GM19193 (cell line): ENCODE measurements around the gene MZT2B.
"Not testable (repeated sequence)": the region's sequence is repeated elsewhere in the genome, so short reads cannot be mapped to it uniquely, and the experiment has no call there.

ENCODE experiments used
- POLR2A ChIP-seq: IDR thresholded peaks from 4 replicates; pipeline ENCODE4 v1.6.1; 2011; ENCODE audit not compliant: insufficient read depth, insufficient read length; ENCODE audit errors: extremely low read depth

The MZT2B gene, protein sequence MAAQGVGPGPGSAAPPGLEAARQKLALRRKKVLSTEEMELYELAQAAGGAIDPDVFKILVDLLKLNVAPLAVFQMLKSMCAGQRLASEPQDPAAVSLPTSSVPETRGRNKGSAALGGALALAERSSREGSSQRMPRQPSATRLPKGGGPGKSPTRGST

DNA sequence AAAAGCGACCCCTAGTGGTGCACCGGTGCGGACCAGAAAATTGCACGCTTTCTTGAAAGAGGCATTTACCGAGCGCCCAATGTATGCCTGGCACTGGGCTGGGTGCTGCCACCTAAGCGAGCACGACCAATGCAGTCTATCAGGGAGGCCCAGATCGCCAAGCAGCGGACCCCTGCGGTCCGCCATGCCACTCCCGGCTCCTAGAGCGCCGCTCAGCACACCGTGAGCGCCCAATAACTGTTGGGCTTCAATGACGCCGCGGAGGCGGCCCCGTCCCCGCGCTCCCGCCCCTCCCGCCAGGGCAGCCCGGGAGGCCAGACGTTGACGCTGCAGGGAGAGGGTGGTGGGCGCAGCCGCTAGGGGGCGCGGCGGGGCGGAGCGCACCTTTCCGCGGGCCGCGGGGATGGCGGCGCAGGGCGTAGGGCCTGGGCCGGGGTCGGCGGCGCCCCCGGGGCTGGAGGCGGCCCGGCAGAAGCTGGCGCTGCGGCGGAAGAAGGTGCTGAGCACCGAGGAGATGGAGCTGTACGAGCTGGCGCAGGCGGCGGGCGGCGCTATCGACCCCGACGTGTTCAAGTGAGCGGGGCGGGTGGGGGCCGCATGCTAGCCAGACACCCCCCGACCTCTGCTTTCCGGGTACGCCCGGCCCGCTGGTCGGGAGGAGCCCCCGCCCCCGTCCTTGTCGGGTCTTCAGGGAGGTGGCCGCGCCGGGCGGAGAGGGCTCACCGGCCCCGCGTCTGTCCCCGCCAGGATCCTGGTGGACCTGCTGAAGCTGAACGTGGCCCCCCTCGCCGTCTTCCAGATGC lies at the start of gene MZT2B:
TSS of gene MZT2B (plus strand) at position 383 of the 803 bp plus-strand sequence. CDS start at position 404, 21 bp downstream.
- TF ChIP-seq POLR2A, result peak; percentile 71

DNA sequence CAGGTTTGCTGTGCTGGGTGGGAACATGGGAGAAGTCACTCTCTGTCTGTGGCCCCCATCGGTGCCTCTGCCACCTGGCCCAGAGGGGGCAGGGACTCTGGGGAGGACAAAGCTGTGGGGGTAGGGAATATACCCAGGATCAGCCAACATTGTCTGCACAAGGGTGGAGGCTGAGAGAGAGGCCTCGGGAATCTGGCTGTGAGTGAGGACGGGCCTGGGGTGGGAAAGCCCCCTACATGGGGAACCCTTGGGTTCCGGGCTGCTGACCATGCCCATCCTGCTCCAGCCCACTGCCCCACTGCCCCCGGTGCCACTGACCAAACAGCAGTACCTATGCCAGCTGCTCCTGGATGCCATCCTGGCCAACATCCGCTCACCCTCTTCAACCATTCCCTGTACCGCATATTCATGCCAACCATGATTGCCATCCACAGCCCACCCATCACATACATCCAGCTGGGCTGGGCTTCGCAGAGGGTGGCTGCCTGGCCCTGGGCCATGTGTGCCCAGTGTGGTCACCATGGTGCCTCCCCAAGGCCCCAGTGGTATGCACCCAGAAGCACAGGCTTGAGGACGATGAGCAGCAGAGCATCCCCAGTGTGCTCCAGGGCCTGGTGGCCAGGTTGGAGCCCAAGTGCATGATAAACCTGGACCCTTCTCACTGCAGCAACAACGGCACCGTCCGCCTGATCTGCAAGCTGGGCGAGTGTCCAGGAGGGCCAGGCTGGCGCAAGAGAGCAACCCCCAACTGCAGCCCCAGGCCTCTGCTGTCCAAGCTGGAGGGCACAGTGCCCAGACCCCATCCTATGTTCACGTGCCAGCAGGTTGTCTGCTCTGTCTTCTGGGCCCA lies 46.1 kb upstream of the MZT2B start:
- TF ChIP-seq POLR2A, result no peak

DNA sequence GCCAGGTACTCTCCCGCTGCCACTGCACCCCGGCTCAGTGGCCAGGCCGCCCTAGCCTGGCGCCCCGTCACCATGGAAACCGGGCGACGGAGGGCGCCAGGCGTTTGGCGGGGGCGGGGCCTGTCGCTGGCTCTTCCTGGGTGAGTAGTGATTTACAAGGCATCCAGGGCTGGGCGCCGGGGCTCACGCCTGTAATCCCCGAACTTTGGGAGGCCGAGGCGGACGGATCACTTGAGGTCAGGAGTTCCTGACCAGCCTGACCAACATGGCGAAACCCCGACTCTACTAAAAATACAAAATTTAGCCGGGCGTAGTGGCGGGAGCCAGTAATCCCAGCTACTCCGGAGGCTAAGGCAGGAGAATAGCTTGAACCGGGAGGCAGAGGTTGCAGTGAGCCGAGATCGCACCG lies 37.1 kb upstream of the MZT2B start, which contains the start of gene CCDC74B:
TSS of gene CCDC74B (minus strand) at position 107 of the 409 bp plus-strand sequence. CDS start 116 bp downstream, outside the sequence.
- TF ChIP-seq POLR2A, result not testable (repeated sequence)

DNA sequence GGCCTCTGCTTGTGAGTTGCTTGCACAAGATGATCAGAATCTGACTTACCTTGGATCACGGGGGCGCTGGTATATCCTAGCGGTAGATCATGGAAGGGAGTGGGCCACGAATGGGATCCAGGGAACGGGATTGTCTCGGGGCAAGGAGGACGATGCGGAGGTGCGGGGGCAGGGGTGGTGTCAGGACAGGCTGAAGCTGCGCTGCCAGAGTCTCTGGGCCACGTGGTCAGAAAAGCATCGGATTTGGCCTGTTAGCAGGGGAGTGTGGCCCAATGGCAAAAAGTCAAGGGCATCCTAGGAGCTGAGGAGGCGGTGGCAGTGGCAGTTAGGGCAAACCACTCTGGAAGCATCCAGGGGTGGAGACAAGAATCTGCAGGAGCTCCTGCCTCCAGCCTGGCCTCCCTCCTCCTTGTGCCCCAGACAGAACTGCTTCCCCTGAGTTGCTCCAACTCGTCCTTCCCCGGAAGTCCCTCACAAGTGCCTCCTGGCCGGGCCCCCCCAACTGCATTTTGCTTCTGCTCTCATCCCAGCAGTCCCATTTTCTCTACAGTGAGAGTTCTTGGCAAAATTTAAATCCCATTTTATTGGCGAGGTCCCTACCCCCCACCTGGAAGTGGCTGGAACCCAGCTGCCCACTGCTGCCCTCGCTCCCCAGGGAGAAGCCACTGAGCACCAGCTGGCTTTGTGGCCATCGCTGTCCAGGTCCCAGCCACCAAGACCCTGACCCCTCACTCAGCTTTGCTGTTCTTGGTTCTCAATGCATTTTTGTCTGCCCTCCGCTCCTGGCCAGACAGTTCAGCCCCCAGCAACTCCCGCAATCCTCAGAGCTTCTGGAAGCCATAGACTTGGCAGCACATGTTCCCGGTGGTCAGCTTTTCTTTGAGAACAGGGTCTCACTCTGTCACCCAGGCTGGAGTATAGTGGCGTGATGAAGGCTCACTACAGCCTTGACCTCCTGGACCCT lies 31.6 kb upstream of the MZT2B start:
- no peak for TF ChIP-seq POLR2A

DNA sequence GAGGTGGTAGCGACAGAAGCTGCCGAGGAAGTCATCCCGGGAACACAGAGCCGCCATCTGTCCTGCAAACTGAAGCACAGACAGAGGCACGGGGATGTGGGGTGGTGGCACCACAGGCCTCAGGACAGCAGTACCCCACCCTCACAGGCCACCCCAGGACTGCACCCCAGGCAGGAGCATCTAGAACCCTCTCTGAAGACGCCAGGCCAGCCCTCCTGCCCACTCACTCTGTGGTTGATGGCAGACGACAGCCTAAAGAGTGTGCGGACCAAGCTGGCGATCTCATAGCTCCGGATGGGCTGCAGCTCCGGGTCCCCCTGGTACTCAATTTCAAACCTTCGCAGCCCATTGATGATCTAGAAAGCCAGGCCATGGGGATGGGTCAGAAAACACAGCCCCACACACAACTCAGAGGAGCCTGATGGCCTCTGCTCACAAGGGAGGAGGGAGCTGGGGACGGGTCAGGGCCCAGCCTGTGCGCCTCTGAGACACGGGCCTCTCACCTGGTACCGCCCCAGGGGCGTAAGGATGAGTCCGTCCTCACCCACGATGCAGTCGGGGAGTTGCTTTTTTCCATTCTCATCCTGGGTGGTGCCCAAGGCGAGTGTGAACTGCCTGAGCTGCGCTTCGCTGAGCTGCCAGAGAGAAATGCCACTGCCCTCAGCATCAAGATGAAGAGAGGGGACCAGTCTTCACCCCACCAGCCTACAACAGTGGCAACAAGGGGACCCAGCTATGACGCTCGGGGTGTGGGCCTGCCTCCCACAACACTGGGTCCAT lies 29.1 kb upstream of the MZT2B start:
- TF ChIP-seq POLR2A, result no peak

DNA sequence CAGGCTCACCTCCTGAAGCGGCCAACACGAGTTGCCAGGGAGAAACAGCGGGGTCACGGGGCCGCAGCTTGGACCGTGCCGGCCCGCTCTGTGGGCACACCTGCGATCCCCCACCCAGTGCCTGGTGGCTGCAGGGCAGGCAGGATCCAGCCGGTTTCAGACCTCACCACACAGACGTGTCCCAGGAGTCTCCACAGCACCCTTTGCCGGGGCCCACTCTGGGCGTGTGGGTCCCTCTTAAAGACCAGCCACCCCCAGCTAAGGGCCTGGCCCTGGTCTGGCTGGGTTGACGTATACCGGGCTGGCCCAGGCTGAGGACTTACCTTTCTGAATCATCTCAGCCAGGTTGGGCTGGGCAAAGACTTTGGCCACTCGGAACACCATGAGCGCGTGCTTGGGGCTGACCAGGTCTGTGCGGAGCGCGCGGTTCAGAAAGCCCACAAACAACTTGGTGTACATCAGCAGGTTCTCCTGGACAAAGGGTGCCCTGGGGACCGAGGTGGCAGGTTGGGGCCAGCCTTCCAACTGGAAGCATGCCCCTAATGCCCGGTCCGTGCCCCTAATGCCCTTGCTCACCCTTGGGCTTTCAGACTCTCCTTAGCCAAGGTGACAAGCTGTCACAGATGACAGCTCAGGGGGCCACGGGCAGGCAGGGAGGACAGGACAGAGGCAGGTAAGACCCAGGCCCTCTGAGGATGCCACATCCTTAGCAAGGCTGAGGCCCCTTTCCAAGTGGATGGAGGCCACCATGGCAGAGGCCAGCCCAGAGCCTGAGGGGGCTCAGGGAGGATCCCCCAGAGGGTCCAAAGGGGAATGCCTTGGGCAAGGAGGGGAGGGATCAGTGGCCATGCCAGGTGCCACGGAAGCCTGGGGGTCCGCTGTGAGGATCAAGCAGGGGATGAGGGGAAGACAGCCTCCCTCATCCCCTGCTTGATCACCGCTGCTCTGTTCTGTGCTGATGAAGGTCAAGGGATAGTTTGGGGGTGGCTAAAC lies 27.0 kb upstream of the MZT2B start:
- no peak for TF ChIP-seq POLR2A

DNA sequence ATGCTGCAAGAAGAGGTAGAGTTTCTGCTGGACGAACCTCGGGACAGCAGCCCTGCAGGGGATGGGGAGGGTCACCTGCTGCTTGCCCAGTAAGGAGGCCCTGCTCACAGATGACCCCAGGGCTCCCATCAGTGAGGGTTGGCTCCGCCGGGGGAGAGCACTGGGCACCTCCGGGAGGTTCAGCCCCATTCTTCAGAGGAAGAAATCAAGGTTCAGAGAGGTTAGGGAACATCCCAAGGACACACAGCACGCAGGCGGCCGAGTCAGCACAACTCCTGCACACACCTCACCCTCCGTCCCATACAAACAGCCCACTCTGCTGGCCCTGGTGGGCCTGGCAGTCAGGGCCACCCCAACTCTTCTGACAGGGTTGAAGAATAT lies 25.4 kb upstream of the MZT2B start:
- TF ChIP-seq POLR2A, result no peak

DNA sequence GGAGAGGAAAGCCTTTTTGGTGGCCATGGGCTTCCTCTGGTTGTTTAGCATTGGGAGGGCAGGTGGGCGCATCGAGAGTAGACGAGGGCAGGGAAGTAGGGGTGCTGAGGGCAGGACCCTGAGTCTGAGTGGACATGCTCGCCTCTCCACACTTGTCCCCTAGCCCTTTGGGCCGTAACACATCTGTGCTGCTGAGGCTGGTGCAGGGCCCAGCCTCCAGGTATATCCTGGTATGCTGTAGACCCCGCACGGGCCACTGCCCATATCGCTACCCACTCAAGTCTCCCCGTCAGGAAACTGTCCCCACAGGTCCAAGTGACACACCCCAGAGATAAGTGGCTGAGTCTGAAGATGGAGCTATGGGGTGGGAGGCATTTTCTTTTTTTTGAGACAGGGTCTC lies 23.4 kb upstream of the MZT2B start:
- no peak for TF ChIP-seq POLR2A

DNA sequence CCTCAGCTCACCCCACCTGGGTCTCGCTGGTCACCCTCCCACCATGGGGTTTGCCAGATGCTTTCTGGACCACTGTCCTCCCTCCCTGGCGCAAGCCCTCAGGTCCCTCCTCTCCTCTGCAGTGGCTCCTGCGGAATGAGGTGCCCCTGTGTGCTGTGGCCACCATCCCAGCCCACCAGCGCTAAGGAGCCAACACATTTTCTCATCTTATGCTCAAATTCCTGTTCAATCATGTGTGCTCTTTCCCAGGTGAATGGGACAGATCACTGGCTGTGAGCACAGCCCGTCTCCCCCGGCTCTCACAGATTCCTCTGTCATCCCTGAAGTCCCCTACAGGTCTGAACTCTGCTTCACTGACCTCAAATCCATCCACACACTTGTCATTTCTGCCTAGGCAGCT lies 21.9 kb upstream of the MZT2B start:
- TF ChIP-seq POLR2A, result no peak

DNA sequence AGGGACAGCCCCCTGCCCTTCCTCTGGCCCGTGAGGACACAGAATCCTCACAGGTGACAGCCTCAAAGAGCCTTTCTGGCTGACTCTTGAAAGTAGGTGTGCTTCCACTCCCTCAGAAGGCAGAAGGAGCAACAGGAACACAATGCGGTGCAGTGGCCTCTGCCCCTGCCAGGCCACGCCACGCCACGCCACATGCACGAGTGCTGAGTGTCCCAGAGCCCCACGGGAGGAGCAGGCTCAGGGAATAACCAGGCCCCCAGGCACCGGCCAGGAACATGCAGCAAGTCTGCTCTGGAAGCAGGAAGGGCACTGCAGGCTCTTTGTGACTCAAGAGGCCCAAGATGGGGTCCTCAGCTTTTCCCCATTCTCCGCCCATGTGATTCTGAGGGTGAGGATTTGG lies 19.1 kb upstream of the MZT2B start:
- TF ChIP-seq POLR2A, result no peak

DNA sequence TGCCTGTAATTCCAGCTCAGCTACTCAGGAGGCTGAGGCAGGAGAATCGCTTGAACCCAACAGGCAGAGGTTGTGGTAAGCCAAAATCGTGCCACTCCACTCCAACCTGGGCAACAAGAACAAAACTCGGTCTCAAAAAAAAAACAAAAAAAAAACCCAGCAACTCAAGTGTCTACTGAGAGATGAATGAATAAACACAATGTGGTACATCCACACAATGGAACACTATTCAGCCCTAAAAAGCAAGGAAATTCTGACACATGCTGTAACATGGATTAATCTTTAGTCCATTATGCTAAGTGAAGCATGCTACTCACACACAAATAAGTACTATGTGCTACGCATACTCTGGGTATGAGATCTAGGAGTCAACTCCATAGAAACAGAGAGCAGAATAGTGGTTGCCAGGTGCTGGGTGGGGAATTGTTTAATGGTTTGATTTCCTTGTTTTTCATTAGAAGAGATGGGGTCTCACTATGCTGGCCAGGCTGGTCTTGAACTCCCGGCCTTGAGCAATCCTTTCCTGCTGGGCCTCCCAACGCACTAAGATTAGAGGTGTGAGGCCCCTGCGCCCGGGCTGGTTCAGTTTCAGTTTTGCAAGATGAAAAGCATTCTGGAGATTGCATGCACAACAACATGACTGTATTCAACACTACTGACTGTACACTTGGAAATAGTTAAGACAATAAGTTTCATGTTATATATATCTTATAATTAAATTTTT lies 16.6 kb upstream of the MZT2B start:
- no peak for TF ChIP-seq POLR2A

DNA sequence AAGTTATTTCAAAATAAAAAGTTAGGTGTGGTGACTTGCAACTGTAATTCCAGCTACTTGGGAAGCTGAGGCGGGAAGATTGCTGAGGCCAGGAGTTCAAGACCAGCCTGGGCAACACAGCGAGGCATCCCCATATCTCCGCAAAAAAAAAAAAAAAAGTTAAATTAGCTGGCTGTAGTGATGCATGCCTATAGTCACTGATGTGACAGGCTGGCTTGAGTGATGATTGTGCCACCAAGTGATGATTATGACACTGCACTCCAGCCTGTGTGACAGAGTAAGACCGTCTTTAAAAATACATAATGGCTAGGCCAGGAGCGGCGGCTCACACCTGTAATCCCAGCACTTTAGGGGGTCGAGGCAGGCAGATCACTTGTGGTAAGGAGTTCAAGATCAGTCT lies 12.2 kb upstream of the MZT2B start:
- no peak for TF ChIP-seq POLR2A
